SIG-M5 treated with dmso at 0.1 percent for 504 hours (cell line): Measurements from ENCODE around the gene ATG7.
A peak's percentile ranks its signal among the peaks of the same experiment; 100 is the strongest.
"Not testable (repeated sequence)": the region's sequence is repeated elsewhere in the genome, so short reads cannot be mapped to it uniquely, and the experiment has no call there.

Source experiments
- DNase-seq: peaks from one replicate; lab custom pipeline; 2025; ENCODE audit not compliant: unreplicated experiment; lab: John Stamatoyannopoulos, UW

The ATG7 gene

DNA sequence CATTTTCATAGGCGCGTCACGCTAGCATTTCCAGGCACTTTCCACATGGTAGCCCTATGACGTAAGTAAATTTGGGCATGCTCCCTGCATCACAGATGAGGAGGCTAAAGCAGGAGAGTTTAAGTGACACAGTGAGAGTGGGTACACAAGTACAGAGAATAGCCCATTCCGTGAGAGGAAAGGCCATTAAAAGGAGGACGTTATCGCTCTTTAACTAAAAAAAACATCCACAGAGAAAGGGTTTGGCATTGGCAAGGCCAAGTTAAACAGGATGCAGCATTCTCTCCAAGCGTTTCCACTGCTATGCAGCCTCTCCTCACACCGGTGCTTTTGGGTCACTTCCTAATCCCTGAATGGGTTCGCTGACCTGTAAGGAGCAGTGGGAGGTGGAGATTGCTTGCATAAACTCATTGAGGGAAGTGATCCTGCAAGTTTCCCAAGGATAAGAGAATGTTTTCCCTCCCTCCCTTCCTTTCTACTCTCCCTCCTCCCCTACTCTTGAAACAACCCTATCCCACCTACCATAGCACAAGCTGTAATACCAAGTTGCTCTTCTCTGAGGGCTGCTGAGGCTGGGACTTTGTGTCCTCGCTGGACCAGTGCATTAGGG is 223.9 kb downstream of the ATG7 start:
- DNase-seq = no peak

DNA sequence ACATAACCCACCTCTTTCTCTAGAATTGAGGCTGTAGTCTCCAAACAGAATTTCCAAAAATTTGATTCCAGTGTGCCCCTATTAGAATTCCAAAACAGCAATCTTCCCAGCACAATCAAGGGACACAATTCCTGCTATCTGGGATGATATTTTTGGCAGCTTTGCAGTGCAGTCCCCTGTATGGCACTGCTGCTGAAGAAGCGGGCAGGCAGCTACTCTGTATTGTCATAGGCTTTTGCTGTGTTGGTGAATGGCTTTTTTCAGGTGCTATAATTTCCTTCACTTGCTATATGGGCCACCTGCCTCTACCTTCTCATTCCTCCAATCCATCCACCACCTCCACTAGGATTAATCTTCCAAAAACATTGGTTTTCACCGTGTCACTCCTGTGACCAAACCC is 226.0 kb downstream of the ATG7 start:
- DNase-seq = no peak

DNA sequence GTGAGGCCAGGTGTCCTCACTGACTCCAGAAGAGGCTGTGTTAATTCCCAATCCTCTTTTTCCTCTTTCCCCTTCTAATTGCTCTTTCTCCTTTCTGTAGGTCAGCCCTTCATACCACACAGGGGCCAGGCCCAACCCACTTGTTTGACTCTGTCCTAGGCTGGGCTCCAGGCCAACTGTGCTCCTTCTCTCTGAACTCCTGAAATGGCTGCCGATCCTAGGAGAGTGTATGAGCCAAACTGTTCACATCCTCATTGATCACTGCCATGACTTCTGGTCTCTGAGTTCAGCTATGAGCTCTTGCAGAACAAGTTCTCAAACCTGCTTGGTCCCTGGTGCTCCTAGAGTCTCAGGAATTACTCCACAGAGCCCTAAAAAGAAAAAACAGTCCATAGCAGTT is 226.4 kb downstream of the ATG7 start:
- DNase-seq = no peak

- no peak for DNase-seq
Measured at GRCh38 chr3:11499144-11499543, 226.9 kb downstream of the ATG7 start.

GRCh38 chr3:11502413-11502812 is 230.2 kb downstream of the ATG7 start:
- not testable (repeated sequence) for DNase-seq

DNA sequence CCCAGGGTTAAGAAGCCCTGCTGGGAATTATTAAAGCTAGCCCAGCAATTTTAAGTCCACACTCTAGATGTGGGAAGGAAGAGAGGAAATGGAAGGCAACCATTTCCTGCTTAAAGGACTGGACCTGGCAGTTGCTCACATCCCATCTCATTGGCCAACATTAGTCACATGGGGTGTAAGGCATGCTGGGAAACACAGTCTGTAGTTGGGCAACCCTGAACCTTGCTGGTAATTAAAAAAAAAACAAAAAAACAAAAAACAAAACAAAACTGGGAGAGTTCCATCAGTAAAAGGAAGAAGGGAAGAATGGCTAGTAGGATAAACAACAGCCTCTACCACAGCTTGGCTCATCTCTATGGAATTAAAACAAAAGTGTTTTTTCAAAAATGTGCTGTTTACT is 235.5 kb downstream of the ATG7 start:
- DNase-seq = no peak

GRCh38 chr3:11508346-11509172 is 236.4 kb downstream of the ATG7 start:
- DNase-seq = no peak

DNA sequence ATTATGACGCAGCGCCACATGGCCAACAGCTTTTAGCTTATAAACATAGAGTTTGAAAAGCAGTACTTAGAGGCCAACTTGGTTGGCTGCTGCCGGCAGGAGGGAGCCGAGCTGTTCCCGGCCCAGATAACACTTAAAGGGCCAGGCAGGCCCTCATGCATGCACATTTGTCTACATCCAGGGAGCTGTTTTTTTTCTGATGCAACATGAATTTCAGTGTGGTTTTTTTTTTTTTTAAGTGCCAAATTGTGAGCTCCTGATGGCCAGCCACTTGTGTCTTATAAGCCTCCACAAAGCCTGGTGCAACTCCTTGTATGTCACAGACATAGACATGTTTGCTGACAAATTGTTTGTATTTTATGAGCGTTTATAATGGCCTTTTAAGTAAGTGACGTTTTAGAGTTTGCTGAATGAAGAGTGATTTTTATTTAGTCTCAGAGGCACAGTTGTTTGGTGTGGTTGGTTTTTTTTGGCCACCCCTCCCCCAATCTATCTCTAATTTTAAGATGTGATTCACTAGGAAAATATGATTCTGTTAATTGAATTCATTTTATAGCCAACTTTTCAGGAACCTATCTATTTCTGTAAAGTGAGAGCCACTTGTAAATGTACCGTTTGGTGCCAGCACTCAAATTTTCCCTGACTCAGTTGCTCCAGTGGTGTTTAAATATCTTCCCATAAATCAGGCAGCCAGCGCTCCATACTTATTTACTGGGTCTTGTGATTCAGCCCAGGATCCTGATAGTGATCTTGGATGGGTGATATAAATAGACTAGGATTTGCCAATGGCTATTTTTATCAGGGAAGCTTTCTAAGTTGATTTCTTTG is 237.2 kb downstream of the ATG7 start:
- no peak for DNase-seq

- DNase-seq = no peak
Measured at GRCh38 chr3:11510001-11510340, 237.8 kb downstream of the ATG7 start.

DNA sequence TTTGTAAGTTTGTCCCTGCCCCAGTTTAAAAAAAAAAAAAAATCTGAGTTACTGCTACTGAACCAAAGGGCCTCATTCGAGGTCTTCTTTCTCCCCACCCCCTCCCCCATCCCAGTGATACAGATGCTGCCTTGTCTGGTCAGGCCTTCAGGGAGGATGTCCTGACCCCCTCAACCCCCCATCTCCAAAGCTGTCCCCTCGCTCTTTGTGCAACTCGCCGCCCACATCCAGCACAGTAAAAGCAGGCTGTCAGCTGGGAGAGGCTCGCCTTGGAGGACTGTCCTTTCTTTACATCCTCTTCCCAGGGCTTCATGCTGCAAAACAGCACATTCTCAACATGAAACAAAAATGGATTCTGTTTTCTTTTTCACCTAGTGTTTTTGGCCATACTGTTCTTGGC is 238.2 kb downstream of the ATG7 start:
- DNase-seq = no peak

DNA sequence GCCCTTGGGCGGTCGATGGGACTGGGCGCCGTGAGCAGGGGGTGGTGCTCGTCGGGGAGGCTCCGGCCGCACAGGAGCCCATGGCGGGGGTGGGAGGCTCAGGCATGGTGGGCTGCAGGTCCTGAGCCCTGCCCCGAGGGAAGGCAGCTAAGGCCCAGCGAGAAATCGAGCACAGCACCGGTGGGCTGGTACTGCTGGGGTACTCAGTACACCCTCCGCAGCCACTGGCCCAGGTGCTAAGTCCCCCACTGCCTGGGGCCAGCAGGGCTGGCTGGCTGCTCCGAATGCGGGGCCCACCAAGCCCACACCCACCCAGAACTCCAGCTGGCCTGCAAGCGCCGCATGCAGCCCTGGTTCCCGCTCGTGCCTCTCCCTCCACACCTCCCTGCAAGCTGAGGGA is 239.4 kb downstream of the ATG7 start:
- not testable (repeated sequence) for DNase-seq

DNA sequence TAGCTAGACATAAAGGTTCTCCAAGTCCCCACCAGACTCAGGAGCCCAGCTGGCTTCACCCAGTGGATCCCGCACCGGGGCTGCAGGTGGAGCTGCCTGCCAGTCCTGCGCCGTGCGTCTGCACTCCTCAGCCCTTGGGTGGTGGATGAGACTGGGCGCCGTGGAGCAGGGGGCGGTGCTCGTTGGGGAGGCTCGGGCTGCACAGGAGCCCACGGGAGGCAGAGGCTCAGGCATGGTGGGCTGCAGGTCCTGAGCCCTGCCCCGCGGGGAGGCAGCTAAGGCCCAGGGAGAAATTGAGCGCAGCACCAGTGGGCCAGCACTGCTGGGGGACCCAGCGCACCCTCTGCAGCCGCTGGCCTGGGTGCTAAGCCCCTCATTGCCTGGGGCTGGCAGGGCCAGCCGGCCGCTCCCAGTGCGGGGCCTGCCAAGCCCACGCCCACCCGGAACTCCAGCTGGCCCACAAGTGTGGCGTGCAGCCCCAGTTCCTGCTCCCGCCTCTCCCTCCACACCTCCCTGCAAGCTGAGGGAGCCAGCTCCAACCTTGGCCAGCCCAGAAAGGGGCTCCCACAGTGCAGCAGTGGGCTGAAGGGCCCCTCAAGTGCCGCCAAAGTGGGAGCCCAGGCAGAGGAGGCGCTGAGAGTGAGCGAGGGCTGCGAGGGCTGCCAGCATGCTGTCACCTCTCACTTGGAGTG is 241.1 kb downstream of the ATG7 start:
- not testable (repeated sequence) for DNase-seq

GRCh38 chr3:11513817-11514135 is 241.6 kb downstream of the ATG7 start:
- DNase-seq = no peak

- DNase-seq = peak; percentile 11
Measured at GRCh38 chr3:11514191-11514821, 242.1 kb downstream of the ATG7 start.

DNA sequence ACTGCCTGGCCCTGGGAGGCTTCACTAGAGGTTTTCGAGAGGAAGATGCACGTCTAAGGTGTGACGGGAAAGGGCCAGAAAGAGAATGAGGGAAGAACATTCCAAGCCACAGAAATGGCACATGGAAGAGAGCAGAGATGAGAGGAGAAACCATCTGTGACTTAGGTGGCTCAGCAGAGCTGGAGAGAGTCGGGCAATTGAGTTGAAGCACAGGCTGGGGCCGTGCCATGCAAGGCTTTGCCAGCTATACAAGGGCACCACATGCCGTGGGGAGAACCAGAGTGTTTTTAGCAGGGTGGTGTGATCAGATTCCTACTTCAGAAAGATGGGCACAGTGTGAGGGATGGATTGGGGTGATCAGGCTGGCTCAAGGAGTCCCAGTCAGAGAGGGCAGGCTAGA is 245.4 kb downstream of the ATG7 start:
- DNase-seq = no peak

DNA sequence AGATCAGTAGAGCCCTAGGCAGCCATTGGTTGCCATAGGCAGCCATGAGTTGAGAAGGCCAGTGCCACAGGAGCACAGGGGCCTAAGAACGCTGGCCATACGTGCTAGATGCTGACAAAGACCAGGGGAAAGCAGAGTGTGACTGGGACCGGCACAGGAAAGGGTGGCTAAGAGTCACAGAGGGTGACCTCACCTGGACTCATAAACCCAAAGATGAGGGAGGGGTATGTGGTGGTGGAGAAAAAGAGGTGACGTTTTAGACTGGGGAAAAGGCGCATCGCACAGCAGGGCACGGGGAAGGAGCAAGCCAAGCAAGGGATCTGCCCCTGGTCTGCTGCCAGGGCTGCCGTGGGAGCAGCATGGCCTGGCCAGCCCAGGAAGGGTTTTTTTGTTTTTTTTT is 249.0 kb downstream of the ATG7 start:
- no peak for DNase-seq

GRCh38 chr3:11522398-11522715 is 250.2 kb downstream of the ATG7 start:
- no peak for DNase-seq

- DNase-seq = no peak
Measured at GRCh38 chr3:11522953-11523571, 250.9 kb downstream of the ATG7 start.

DNA sequence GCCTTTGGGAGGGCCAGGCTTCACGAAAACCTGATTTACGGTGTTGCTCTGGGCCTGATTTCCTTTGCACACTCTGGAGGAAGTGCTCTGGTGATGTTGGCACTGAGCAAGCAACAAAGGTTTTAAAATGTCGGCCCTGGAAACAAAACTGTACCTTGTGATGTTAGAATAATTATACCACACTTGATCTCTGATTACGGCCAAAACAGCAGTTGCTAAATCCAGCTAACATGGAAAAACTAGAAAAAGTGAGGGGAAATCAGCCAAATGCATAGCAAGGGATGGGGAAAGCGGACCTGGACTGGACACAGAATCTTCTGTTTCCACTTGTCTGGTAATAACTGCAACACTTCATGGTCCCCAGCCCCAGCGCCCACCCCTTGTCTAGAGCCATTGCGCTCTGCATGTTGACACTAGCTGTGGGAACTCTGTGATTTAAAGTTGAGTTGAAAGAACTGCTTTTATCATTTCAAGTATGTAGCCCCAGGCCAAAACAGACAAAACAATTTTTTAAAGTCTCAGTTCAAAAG is 251.4 kb downstream of the ATG7 start:
- no peak for DNase-seq

DNA sequence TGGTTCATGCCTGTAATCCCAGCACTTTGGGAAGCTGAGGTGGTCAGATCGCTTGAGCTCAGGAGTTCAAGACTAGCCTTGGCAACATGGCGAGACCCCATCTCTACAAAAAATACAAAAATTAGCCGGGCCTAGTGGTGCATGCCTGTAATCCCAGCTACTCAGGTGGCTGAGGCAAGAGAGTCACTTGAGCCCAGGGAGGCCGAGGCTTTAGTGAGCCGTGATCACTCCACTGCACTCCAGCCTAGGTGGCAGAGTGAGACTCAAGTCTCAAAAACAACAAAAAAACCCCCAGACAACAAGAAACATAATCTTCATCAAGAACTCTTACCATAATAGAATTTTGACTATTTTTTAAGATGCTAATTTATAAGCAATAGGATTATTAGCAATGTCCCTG is 253.9 kb downstream of the ATG7 start:
- not testable (repeated sequence) for DNase-seq

GRCh38 chr3:11529281-11529680 is 257.1 kb downstream of the ATG7 start:
- no peak for DNase-seq
